Ishikawa (cell line): ENCODE data around the gene PRRT2.

Source experiments
- CEBPB ChIP-seq: IDR thresholded peaks from 2 replicates; pipeline ENCODE4 v1.6.1; 2012
- CREB1 ChIP-seq: IDR thresholded peaks from 2 replicates; pipeline ENCODE4 v1.6.1; 2012; ENCODE audit warnings: low read depth
- EP300 ChIP-seq: IDR thresholded peaks from 2 replicates; pipeline ENCODE4 v1.6.1; 2012; ENCODE audit warnings: borderline replicate concordance
- RAD21 ChIP-seq: IDR thresholded peaks from 2 replicates; pipeline ENCODE4 v1.6.1; 2012; ENCODE audit warnings: low read depth
- TAF1 ChIP-seq: IDR thresholded peaks from 2 replicates; pipeline ENCODE4 v1.6.1; 2012; ENCODE audit warnings: low read depth, mild to moderate bottlenecking
- TCF12 ChIP-seq: IDR thresholded peaks from 2 replicates; pipeline ENCODE4 v1.6.1; 2012; ENCODE audit warnings: low read depth
- TEAD4 ChIP-seq: IDR thresholded peaks from 2 replicates; pipeline ENCODE4 v1.6.1; 2012
- TF ChIP-seq, protein P1 (sequence below): IDR thresholded peaks from 2 replicates; pipeline ENCODE4 v1.6.1; 2012; ENCODE audit warnings: low read depth, mild to moderate bottlenecking
- TF ChIP-seq, protein P2 (sequence below): IDR thresholded peaks from 2 replicates; pipeline ENCODE4 v1.6.1; 2012

DNA sequence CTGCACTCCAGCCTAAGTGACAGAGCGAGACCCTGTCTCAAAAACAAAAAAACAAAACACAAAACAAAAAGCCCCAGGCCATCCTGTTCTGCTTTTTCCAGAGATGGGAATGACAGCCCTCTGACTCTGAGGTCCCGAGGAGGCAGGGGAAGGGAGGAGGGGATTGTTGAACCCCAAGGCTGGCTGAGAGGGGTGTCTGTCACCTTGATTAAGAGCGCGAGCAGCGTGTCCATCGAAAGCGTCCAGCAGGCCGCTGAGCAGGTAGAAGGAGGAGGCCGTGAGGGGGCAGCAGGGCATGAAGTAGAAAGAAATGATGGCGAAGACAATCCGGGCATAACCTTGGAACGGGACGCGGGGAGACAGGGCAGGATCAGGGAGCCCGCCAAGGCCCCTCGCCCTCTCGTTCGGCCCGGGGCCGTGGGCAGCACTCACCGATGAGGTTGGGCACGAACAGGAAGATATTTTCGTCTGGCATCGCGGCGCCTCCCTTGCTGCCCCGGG is 50.4 kb downstream of the PRRT2 start:
- TF ChIP-seq, protein P1, sequence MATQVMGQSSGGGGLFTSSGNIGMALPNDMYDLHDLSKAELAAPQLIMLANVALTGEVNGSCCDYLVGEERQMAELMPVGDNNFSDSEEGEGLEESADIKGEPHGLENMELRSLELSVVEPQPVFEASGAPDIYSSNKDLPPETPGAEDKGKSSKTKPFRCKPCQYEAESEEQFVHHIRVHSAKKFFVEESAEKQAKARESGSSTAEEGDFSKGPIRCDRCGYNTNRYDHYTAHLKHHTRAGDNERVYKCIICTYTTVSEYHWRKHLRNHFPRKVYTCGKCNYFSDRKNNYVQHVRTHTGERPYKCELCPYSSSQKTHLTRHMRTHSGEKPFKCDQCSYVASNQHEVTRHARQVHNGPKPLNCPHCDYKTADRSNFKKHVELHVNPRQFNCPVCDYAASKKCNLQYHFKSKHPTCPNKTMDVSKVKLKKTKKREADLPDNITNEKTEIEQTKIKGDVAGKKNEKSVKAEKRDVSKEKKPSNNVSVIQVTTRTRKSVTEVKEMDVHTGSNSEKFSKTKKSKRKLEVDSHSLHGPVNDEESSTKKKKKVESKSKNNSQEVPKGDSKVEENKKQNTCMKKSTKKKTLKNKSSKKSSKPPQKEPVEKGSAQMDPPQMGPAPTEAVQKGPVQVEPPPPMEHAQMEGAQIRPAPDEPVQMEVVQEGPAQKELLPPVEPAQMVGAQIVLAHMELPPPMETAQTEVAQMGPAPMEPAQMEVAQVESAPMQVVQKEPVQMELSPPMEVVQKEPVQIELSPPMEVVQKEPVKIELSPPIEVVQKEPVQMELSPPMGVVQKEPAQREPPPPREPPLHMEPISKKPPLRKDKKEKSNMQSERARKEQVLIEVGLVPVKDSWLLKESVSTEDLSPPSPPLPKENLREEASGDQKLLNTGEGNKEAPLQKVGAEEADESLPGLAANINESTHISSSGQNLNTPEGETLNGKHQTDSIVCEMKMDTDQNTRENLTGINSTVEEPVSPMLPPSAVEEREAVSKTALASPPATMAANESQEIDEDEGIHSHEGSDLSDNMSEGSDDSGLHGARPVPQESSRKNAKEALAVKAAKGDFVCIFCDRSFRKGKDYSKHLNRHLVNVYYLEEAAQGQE, result no peak
- TF ChIP-seq TAF1 (no peak), RAD21 (peak; percentile 29; the same call in 1 of the 2 replicates), CEBPB (no peak), EP300 (no peak), CREB1 (no peak), TEAD4 (no peak), TCF12 (no peak)
- TF ChIP-seq, protein P2, sequence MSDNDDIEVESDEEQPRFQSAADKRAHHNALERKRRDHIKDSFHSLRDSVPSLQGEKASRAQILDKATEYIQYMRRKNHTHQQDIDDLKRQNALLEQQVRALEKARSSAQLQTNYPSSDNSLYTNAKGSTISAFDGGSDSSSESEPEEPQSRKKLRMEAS, result no peak
